Suprapubic skin (tissue), 4 donors: ENCODE measurements around the gene MYO16.
"Not testable (repeated sequence)": the region's sequence is repeated elsewhere in the genome, so short reads cannot be mapped to it uniquely, and the experiment has no call there.

ENCODE experiments used
- EP300 ChIP-seq: sonication (generic); formaldehyde crosslinking; IDR thresholded peaks from one replicate; pipeline ENCODE4 v1.6.1; 2017; ENCODE audit warnings: antibody characterized with exemption
- POLR2AphosphoS5 ChIP-seq, 3 donors: sonication (generic); formaldehyde crosslinking; IDR thresholded peaks; one replicate each; pipeline ENCODE4 v1.6.1; 2017; ENCODE audit warnings: antibody characterized with exemption in 3 of 3

GRCh38 chr13:108782480-108782879 is 153.1 kb downstream of the MYO16 start:
- not testable (repeated sequence) for TF ChIP-seq EP300; POLR2AphosphoS5 (IDR thresholded peaks at IDR 0.05)
